CD4-positive, alpha-beta T cell treated with Interleukin-2 at 100 ng/mL for 4 hours (primary cell): Measurements from ENCODE around the gene CA7.

Source experiments
- DNase-seq: peaks from one replicate; pipeline ENCODE4 v3.0.0-alpha.2; 2020; ENCODE audit warnings: low spot score

CA7 gene

DNA sequence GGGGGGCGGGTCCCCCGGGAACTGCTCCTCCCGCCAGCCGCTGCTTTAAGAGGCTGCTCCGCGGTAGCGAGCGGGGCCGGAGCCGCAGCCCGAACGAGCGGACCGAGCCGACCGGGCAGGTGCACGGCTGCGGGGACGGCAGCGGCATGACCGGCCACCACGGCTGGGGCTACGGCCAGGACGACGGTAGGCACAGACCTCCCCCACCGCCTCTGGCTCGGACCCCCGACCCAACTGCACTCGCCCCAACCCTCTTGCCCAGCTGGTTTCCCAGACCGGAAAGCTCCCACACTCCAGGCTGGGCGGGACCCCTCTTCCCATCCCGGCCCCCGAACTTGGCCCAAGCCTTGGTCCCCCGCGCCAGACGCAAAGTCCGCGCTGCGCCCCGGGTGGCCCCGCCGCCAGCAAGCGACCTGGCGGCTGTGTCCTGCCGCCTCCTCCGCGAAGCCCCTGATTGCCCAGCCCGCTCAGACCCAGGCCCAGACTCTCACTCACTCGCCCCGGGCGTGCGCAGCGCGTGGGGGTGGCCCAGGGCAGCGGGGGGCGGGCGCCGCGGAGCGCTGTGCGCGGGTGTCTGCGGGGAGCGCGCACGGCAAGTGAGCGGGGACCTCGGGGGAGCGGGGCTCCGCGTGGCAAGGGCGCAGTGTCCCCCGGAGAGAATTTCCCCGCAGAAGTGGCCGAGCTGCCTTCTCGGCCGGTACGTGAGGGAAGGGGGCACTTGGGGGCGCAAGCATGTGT, at the start of gene CA7:
Gene CA7 (plus strand): TSS at position 73 of the 738 bp plus-strand sequence. CDS start 74 bp downstream, at position 147.
- no peak for DNase-seq

- no peak for DNase-seq
These were observed 46.1 kb upstream of the CA7 start for GRCh38 chr16:66798161-66798560.

DNA sequence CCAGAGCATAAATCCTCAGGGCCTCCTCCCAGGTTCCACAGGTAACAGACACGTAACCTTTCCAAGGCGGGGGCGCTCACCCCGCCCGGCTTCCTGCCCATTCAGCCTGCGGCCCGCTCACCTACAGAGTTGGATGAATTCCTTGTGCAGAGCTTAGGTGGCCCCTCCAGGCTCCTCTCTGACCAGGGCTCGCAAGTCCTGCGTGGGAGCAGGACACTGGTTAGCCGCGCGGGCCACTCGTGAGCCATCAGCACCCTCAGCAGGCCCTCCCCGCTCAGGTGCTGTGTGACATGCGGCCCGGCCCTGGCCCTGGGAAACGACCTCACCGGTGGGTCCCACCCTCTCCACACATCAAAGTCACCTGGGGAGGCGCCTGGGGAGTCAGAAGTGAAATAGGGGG, 43.4 kb upstream of the CA7 start:
- DNase-seq = no peak

DNA sequence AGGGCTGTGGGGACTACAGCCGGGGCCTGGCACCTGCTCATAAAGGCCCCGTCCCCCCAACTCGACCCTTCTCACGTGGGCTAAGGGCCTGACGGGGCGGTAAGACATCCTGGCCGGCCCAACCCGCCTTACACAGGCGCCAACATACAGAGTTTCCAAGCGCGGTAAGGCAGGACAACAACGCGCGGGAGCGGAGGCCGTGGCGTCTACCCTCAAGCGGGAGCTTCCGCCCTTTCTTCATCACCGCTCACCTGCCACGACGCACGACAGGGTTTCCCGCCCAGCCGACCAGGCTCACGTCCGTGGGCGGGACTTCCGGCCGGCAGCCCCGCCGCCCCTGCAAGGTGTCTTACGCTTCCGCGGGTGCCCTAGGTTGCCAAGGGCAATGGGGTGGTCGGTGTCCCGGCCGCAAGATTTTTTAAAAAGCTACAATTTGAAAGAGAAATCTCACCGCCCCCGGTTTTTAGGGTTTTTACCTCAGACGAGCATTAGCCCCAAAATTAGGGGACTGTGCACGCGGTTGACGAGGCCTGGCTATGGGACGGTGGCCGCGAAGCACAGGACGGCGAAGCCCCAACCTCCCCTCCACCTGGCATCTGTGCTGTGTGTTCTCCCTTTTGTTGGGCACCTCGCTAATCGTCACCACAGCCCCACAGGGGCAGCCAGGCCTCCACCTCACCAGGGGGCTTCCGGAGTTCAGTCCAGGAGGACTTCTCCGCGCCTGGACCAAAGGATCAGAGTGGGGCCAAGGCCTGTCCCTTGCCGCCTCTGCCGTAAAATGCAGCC, 42.7 kb upstream of the CA7 start, which contains the start of gene TERB1:
Gene TERB1 (minus strand): TSS at position 265 of the 786 bp plus-strand sequence. CDS start 4,786 bp downstream, outside the sequence.
- DNase-seq = no peak

DNA sequence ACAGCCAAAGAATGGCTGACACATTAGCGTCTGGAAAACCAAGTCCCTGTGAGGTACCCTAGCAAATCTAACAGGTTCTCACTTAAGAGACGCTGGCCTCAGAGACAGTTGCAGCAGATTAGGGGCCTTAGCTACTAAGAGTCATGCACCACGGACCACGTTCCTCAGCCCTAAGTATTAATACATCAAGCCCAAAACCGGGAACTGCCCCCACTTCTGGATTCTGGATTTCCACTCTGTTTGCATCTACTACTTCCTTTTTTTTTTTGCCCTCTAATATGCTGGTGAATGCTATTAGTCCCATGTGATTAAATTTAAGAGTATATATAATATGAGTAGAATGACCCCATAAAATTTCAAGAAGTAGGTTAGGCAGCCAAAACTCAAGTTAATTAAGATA, 42.1 kb upstream of the CA7 start:
- DNase-seq = no peak

GRCh38 chr16:66809765-66810164, 34.4 kb upstream of the CA7 start:
- no peak for DNase-seq

DNA sequence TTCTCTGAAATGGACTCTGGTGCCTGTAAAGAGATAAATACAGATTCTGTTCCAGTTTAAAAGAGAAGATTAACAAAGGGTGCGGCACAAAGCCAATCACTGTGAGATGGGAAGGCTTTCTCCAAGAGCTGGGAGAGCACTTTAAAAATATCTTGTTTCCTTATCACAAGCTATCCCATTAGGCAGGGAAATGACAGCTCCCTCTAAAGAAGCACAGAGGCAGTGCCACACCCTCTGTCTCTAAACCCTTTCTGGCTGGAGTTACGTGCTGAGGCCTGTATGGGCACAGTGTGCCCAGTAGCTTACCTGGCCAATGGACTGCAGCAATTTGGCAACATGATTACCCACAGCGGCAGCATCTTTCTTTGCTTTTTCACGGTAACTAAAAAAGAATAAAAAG, 33.8 kb upstream of the CA7 start:
- DNase-seq = no peak

GRCh38 chr16:66811043-66811442, 33.2 kb upstream of the CA7 start:
- DNase-seq = no peak

DNA sequence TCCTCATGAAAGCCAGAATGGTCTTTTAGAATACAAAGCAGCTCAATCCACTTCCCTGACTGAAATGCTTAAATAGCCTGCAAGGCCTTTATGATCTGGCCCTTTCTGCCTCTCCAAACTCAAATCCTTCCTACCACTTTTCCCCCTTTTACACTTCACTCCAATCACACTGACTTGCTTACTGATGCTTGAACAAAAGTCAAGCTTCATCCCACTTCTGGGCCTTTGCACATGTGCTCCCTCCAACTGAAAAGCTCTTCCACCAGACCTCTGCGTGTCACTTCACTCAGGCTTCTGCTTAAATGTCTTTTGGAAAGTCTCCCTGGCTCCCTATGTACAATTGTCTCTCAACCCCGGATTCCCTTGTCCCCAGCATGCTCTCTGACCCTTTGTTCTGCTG, 29.5 kb upstream of the CA7 start:
- no peak for DNase-seq

DNA sequence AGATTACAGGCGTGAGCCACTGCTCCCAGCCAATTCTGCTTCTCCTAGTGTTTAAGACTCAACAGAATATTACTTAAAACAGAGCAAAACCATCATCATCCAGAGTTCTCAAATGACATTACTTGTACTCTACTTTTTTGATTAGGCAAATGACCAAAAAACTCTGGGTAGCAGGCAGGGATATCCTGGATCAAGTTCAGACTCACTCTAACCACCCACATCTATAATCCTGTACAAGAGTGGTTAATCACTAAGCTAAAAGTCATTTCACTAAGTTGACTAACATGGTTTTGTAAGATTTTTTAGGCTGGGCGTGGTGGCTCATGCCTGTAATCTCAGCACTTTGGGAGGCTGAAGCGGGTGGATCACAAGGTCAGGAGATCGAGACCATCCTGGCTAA, 20.2 kb upstream of the CA7 start:
- DNase-seq = no peak

- DNase-seq = peak; percentile 88
These were observed 13.5 kb upstream of the CA7 start, which contains the start of gene NAE1 for GRCh38 chr16:66830422-66831404. Gene NAE1 (minus strand): TSS chr16:66830976. CDS start chr16:66830899, 77 bp downstream.

GRCh38 chr16:66832190-66832589, 12.0 kb upstream of the CA7 start:
- no peak for DNase-seq

DNA sequence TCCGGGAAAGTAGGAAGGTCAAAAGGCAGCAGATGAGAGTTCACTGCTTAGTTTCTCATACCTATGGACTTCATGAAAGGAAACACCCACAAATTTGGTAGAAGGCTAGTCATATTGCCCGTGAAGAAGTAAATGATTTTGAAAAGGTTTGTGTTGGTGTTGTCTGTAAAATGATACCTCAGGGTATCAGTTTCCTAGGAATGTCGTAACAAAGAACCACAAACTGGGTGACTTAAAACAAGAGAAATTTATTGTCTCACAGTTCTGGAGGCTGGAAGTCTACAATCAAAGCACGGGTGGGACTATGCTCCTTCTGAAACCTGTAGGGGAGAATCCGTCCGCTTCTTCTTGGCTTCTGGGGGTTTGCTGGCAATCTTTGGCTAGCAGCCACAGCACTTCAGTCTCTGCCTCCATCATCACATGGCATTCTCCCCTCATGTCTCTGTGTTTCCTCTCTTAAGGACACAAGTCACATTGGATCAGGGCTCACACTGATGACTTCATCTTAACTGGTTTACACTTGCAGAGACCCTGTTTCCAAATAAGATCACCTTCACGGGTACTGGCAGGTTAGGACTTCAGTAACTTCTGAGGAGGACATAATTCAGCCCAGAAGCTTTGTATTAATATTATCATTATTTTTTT, 11.4 kb upstream of the CA7 start:
- DNase-seq = no peak

- no peak for DNase-seq
These were observed 9.5 kb upstream of the CA7 start for GRCh38 chr16:66834746-66835145.

DNA sequence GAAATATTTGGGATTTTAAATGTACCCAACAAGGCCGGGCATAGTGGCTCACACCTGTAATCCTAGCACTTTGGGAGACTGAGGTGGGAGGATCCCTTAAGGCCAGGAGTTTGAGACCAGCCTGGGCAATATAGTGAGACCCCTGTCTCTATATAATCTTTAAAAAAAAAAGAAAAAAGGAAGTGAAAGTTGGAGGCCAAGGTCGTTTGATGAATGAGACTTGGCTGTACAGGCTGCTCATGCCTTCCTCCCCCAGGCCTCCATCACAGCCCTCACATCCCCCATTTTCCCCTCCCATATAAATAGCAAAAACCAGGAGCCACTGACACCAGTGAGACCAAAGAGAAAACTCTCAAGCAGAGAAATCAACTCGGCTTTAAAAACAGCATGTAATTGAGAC, 3.3 kb upstream of the CA7 start:
- DNase-seq = no peak

DNA sequence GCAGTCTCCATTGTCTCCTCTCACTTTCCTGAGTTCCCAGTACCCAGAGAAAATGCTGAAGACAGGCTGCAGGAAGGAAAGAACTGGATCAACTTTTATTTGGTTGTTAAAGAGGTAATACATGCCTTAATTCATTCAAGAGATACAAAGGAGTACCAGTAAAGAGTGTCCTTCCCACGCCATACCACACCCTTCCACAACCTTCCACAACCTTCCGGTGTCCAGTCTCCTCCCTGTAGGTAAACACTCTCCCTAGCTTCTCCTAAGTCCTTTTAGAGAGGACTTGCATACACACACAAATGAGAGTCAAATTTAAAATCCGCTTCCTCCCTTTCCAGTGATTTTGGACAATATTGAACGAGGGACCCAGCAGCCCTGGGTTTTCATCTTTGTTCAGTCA, 2.8 kb upstream of the CA7 start:
- DNase-seq = no peak

GRCh38 chr16:66842765-66843164, 1.4 kb upstream of the CA7 start:
- no peak for DNase-seq

GRCh38 chr16:66843191-66843590, 1.0 kb upstream of the CA7 start:
- no peak for DNase-seq

DNA sequence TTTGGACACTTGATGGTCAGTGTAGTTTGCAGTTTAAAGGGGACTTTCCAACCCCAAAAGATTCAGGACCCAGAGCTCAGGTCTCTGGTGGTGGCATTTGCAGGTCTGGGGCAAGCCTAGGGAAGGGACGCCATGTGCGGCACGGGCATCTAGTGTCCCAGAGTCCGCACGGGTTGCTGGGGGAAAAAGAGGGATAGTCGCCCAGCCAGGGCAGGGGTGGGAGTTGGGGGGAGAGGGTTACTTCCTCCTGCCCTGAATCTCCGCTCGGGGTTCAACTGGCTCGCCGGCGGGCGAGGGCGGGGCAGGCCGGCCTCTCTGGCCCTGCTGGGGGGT, 239 bp upstream of the CA7 start:
- no peak for DNase-seq

GRCh38 chr16:66845080-66845410, 831 bp downstream of the CA7 start:
- no peak for DNase-seq

DNA sequence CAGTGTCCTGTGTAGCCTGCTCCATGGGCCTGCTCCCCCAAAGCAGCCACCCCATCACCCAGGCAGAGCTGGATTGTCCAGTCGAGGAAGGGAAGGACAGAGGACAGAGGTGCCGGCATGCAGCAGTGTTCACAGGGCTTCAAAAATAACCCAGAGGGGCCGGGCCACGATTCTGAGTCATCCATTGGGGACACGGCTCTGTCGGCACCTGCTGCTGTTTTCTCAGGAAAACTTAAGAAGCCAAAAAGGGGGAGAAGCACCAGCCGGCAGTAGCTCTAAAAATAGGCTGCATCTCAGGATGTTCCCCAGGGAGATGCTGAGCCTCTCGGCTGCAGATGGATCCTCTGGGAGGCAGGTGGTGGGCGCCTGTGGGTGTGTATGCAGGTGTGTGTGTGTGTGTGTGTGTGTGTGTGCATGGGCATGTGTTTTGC, 1.6 kb downstream of the CA7 start:
- no peak for DNase-seq

GRCh38 chr16:66846266-66846665, 2.1 kb downstream of the CA7 start:
- DNase-seq = no peak
